GM12878 (cell line): ENCODE data around the gene UBR3. TPM values are rescaled to one million over a fixed set of nuclear protein-coding genes. Genes with fewer than 3 reads are reported as not detected.

Experiments
- ATAC-seq: fragments of 200-7000 bp; cut with Tn5 transposase; 3 replicates; pipeline ENCODE4 v1.9.1; 2020; ENCODE audit warnings: mild to moderate bottlenecking, moderate library complexity
- BruUV-seq: library from RNA; stranded (reverse); fragments of 400-500 nt; replicated peaks from 2 replicates; lab custom pipeline; 2021; lab: Mats Ljungman, UMichigan
- CTCF ChIA-PET: fragments of 300-600 bp; sonication (Branson Sonifier 250); formaldehyde crosslinking; extraction: SDS; loops from one replicate; lab custom pipeline; 2021; ENCODE audit warnings: inconsistent platforms; lab: Yijun Ruan, JAX
- POLR2A ChIA-PET: fragments of 350-600 bp; formaldehyde crosslinking; extraction: SDS; loops from one replicate; lab custom pipeline; 2021; ENCODE audit warnings: inconsistent platforms; lab: Charles Lee
- RAD21 ChIA-PET: fragments of 300-600 bp; sonication (Branson Sonifier 250); formaldehyde crosslinking; loops from one replicate; lab custom pipeline; 2023; ENCODE audit warnings: antibody characterized with exemption; ENCODE audit not compliant: unreplicated experiment; lab: Charles Lee
- SMC1A ChIA-PET: fragments of 300-600 bp; sonication (Branson Sonifier 250); formaldehyde crosslinking; loops from one replicate; lab custom pipeline; 2023; ENCODE audit not compliant: unreplicated experiment, uncharacterized antibody; lab: Charles Lee
- DNase-seq: peaks from one replicate; pipeline ENCODE4 v3.0.0-alpha.2; 2011; ENCODE audit warnings: low read depth, low spot score
- FAIRE-seq: peaks from 3 replicates; lab custom pipeline; 2011; peaks lifted over from hg19 to GRCh38; lab: Jason Lieb, UNC
- H2AFZ ChIP-seq: 2 replicates; pipeline ENCODE4 v1.6.0; 2011; ENCODE audit warnings: low read depth, low read length, control low read depth; ENCODE audit not compliant: control insufficient read depth
- H3K27ac ChIP-seq: 2 replicates; pipeline ENCODE4 v1.5.1; 2011; ENCODE audit warnings: control low read depth; ENCODE audit not compliant: control insufficient read depth, insufficient read depth
- H3K27me3 ChIP-seq, 2 experiments: replicated peaks in 1 of 2; 2 replicates each; pipeline versions ENCODE4 v1.6.0 to v1.6.1; 2011; ENCODE audit warnings: low read length in 1 of 2; ENCODE audit not compliant: control insufficient read depth in 2 of 2, insufficient read depth in 2 of 2
- H3K36me3 ChIP-seq, 2 experiments: 2 replicates each; pipeline ENCODE4 v1.5.1; 2011; ENCODE audit warnings: low read length in 1 of 2; ENCODE audit not compliant: control insufficient read depth in 2 of 2, insufficient read depth in 2 of 2
- H3K4me1 ChIP-seq: 2 replicates; pipeline ENCODE4 v1.6.1; 2011; ENCODE audit warnings: mild to moderate bottlenecking, low read length, moderate library complexity, mixed read lengths; ENCODE audit not compliant: control insufficient read depth, insufficient read depth
- H3K4me2 ChIP-seq: 2 replicates; pipeline ENCODE4 v1.6.0; 2011; ENCODE audit warnings: control low read depth; ENCODE audit not compliant: control insufficient read depth, insufficient read depth
- H3K4me3 ChIP-seq: fragments of 200-600 bp; sonication (generic); 2 replicates; pipeline ENCODE4 v1.5.1; 2016
- H3K79me2 ChIP-seq: 2 replicates; pipeline ENCODE4 v1.6.0; 2011; ENCODE audit warnings: low read length; ENCODE audit not compliant: control insufficient read depth, insufficient read depth
- H3K9ac ChIP-seq: 2 replicates; pipeline ENCODE4 v1.8.0; 2011; ENCODE audit warnings: low read length, control low read depth, mixed read lengths; ENCODE audit not compliant: control insufficient read depth, insufficient read depth
- H3K9me3 ChIP-seq: replicated peaks from 3 replicates; pipeline ENCODE4 v1.5.1; 2011; ENCODE audit warnings: mild to moderate bottlenecking, low read length; ENCODE audit not compliant: control insufficient read depth, insufficient read depth
- H4K20me1 ChIP-seq: 2 replicates; pipeline ENCODE4 v1.6.0; 2011; ENCODE audit not compliant: control insufficient read depth, insufficient read depth
- ATF7 ChIP-seq: fragments of 450-650 bp; IDR thresholded peaks from 2 replicates; pipeline ENCODE4 v1.6.1; 2016; ENCODE audit warnings: low read depth, mild to moderate bottlenecking
- CHD1 ChIP-seq: IDR thresholded peaks from 2 replicates; pipeline ENCODE4 v1.6.1; 2012; ENCODE audit warnings: low read depth, low read length, improper control_type of control experiment
- TCF7 ChIP-seq: IDR thresholded peaks from 2 replicates; pipeline ENCODE4 v1.6.1; 2014; ENCODE audit warnings: antibody characterized with exemption, borderline replicate concordance
- WGBS: methylation state at CpG from one replicate; pipeline ENCODE4 v1.1.6; 2016; ENCODE audit warnings: low lambda C conversion rate; ENCODE audit not compliant: insufficient replicate concordance, insufficient coverage; ENCODE audit errors: missing lambda C conversion rate; 5-methylcytosine and 5-hydroxymethylcytosine counted together
- in situ Hi-C: fragments of 300-500 bp; cut with MboI; formaldehyde crosslinking; loops from 9 replicates; pipeline ENCODE4 v1.14.3; 2018; ENCODE audit warnings: mixed read lengths
- intact Hi-C: fragments of 100-400 bp; cut with micrococcal nuclease; formaldehyde crosslinking; loops from one replicate; pipeline ENCODE4 v1.14.2; 2022; ENCODE audit not compliant: unreplicated experiment
- polyA plus RNA-seq, 11 experiments: library from polyadenylated mRNA; depleted of rRNA in 4 of 11; unstranded in 6 of 11; stranded (reverse) in 5 of 11; fragments of >200 nt; fragmentation: Nextera tagmentation in 4 of 11; fragmentation: Illumina TruSeq in 1 of 11; extraction: Ambion mirVana in 4 of 11; extraction: Trizol in 1 of 11; gene quantifications; 1 replicate in 1 of 11; 2 replicates in 10 of 11; pipeline versions ENCODE4 v1.2.1 to v1.2.3, GENCODE V29; 2011 to 2016; ENCODE audit warnings: inconsistent platforms in 2 of 11, missing spikeins in 2 of 11, low read depth in 1 of 11
- total RNA-seq, 4 experiments: library from RNA; depleted of rRNA in 3 of 4; stranded (reverse); fragments of >200 nt in 3 of 4; fragmentation: Illumina TruSeq in 1 of 4; extraction: Trizol in 1 of 4; gene quantifications; 2 replicates each; pipeline versions ENCODE4 v1.2.1 to v1.2.3, GENCODE V29; 2013 to 2021
- TF ChIP-seq, protein P1 (sequence below): IDR thresholded peaks from 2 replicates; pipeline ENCODE4 v1.6.1; 2012; ENCODE audit warnings: low read depth, low read length, improper control_type of control experiment
- TF ChIP-seq, protein P2 (sequence below): fragments of 450-650 bp; conservative IDR thresholded peaks from 2 replicates; pipeline ENCODE4 v1.6.1; 2017; ENCODE audit warnings: mild to moderate bottlenecking, moderate library complexity
- TF ChIP-seq, protein P3 (sequence below): fragments of 450-650 bp; IDR thresholded peaks from 2 replicates; pipeline ENCODE4 v1.6.1; 2017; ENCODE audit warnings: low read depth, mild to moderate bottlenecking, moderate library complexity
- TF ChIP-seq, protein P4 (sequence below): fragments of 450-650 bp; IDR thresholded peaks from 2 replicates; pipeline ENCODE4 v1.6.1; 2018; ENCODE audit warnings: mild to moderate bottlenecking, low read depth, moderate library complexity; ENCODE audit not compliant: partially characterized antibody

UBR3 gene
- total and polyA plus RNA-seq, 10 of the 15 experiments (the other 5 are each of a cell fraction or from before 2014, with no cell fraction given) = 3.8 to 22.9 (median 11.2) TPM

DNA sequence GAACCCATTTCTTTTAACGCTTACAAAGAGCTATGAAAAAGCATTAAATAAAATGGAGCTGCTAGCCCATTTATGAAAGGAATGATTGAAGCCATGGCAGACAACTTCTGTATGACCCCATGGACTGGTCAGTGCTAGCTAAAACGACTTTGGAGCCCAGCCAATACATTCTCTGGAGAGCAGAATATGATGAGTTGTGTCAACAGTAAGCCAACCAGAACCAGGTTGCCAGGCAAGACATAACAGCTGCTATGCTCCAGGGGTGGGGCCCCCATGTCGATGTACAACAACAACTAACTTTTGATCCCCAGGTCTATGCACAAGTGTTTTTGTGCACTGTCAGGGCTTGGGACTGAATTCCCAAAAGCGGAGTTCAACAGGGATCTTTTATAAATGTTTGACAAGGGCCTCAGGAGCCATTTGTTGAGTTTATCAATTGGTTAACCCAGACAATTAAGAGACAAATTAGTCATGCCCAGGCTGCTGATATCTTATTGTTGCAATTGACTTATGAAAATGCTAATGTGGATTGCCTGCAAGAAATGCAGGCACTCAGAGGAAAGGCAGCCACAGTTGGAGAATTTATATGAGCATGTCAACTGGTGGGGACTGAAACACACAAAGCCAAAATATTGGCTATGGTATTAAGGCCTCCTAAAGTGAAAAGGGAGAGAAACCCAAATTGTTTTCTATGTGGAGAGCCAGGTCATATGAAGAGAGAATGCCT lies 286.1 kb downstream of the UBR3 start:
- ChIA-PET RAD21 (no interaction called here), POLR2A (no interaction called here), CTCF (no interaction called here), SMC1A (interaction anchor here (0.5 kb wide), 1 partner anchor 667 kb away, joined by 3 read pairs; no protein-coding TSS in a partner anchor)
- Histone ChIP-seq H3K9me3 (no peaks in the 10 kb centered on the region; the same call in 2 of the 3 replicates), H3K27ac (no peak overlapping the region), H3K9ac (no peak overlapping the region), H4K20me1 (no peaks in the 10 kb centered on the region), H3K4me2 (no peak overlapping the region), H3K4me3 (no peak overlapping the region), H3K36me3 (no peaks in the 10 kb centered on the region), H3K27me3 (no peaks in the 10 kb centered on the region), H2AFZ (no peak overlapping the region), H3K4me1 (no peaks in the 10 kb centered on the region), H3K79me2 (no peaks in the 10 kb centered on the region)
- FAIRE-seq (no peak), ATAC-seq (no peak), DNase-seq (no peak)
- no TSS peak for BruUV-seq
- WGBS = 66% methylated on average over 4 of the region's 4 CpGs
- in situ Hi-C loops (no loop called here), intact Hi-C loops (no loop called here)
- TF ChIP-seq TCF7 (no peak), CHD1 (no peak), ATF7 (no peak)
- TF ChIP-seq, protein P1, sequence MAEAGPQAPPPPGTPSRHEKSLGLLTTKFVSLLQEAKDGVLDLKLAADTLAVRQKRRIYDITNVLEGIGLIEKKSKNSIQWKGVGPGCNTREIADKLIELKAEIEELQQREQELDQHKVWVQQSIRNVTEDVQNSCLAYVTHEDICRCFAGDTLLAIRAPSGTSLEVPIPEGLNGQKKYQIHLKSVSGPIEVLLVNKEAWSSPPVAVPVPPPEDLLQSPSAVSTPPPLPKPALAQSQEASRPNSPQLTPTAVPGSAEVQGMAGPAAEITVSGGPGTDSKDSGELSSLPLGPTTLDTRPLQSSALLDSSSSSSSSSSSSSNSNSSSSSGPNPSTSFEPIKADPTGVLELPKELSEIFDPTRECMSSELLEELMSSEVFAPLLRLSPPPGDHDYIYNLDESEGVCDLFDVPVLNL = no peak
- TF ChIP-seq, protein P2, sequence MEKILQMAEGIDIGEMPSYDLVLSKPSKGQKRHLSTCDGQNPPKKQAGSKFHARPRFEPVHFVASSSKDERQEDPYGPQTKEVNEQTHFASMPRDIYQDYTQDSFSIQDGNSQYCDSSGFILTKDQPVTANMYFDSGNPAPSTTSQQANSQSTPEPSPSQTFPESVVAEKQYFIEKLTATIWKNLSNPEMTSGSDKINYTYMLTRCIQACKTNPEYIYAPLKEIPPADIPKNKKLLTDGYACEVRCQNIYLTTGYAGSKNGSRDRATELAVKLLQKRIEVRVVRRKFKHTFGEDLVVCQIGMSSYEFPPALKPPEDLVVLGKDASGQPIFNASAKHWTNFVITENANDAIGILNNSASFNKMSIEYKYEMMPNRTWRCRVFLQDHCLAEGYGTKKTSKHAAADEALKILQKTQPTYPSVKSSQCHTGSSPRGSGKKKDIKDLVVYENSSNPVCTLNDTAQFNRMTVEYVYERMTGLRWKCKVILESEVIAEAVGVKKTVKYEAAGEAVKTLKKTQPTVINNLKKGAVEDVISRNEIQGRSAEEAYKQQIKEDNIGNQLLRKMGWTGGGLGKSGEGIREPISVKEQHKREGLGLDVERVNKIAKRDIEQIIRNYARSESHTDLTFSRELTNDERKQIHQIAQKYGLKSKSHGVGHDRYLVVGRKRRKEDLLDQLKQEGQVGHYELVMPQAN = no peak
- TF ChIP-seq, protein P3, sequence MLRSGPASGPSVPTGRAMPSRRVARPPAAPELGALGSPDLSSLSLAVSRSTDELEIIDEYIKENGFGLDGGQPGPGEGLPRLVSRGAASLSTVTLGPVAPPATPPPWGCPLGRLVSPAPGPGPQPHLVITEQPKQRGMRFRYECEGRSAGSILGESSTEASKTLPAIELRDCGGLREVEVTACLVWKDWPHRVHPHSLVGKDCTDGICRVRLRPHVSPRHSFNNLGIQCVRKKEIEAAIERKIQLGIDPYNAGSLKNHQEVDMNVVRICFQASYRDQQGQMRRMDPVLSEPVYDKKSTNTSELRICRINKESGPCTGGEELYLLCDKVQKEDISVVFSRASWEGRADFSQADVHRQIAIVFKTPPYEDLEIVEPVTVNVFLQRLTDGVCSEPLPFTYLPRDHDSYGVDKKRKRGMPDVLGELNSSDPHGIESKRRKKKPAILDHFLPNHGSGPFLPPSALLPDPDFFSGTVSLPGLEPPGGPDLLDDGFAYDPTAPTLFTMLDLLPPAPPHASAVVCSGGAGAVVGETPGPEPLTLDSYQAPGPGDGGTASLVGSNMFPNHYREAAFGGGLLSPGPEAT = no peak
- TF ChIP-seq, protein P4, sequence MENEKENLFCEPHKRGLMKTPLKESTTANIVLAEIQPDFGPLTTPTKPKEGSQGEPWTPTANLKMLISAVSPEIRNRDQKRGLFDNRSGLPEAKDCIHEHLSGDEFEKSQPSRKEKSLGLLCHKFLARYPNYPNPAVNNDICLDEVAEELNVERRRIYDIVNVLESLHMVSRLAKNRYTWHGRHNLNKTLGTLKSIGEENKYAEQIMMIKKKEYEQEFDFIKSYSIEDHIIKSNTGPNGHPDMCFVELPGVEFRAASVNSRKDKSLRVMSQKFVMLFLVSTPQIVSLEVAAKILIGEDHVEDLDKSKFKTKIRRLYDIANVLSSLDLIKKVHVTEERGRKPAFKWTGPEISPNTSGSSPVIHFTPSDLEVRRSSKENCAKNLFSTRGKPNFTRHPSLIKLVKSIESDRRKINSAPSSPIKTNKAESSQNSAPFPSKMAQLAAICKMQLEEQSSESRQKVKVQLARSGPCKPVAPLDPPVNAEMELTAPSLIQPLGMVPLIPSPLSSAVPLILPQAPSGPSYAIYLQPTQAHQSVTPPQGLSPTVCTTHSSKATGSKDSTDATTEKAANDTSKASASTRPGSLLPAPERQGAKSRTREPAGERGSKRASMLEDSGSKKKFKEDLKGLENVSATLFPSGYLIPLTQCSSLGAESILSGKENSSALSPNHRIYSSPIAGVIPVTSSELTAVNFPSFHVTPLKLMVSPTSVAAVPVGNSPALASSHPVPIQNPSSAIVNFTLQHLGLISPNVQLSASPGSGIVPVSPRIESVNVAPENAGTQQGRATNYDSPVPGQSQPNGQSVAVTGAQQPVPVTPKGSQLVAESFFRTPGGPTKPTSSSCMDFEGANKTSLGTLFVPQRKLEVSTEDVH = no peak
